Measurements from ENCODE around the gene IL4I1. TPM values are rescaled to one million over a fixed set of nuclear protein-coding genes. Genes with fewer than 3 reads are reported as not detected.

The IL4I1 gene
- total RNA-seq, 1 donor from 2014 or later: 3.3 TPM

DNA sequence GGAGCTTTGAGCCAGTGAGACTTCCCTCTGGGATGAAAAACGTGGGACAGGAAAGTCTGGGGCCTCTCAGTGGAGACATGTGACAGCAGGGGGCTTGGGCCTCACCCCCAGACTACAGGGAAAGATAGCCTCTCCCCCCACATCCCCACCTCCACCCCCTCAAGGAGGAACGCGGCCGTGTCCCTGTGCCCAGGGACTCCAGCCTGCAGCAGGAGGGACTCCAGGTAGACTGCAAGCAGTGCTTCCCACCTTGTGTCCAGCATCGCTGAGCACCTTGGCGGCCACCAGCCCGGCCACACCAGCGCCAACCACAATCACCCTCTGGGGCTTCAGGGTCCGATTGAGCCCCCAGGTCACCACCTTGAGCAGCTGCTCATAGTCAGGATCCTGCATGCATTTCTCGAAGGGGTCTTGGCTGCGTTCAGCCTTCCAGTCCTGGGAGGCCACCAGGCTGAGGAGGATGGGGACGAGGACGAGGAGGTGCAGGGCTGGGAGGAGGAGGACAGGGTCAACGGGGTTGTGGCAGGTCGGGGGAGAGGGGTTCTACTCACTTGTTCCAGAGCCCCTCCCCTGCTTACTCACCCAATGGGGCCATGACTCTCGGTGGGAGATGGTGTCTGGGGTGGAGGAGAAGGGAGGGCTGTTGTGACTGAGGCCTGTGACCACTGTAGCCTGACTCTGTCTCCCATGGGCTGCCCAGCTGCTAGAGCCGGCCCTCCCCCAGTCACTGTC is 955 bp downstream of the IL4I1 start:
- DNase-seq (ENCODE audit: low read depth, low spot score): no peak

DNA sequence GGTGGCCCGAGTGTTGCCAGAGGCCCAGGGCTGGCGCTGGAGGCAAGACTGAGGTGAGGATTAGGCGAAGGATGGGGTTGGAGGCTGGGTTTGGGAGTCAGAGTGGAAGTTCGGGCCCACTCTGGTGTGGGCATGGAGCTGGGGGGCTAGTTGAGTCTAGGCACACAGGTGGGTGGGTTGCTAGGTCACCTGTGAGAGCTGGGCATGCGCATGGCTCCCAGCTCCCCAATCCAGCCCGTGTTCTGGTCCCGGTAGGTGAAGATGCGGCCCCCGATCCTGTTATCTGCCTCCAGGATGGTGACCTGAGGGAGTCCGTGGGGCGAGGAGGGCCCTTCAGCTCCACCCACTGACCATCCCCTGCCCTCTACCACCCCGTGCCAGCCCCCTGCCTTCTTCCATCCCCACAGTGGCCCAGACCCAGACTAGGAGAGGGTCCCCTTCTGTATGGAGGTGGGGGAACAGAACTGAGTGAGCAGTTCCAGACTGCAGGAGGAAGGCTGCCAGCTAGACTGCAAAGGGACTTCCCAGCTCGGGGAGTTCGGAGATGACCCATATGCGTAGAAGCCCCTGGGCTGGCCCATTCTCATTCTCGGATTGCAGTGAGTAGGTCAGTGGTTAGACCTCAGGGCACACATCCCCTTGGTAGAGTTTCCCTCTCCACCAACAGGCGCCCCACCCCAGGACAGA is 1.7 kb downstream of the IL4I1 start:
- DNase-seq (ENCODE audit: low read depth, low spot score): no peak

DNA sequence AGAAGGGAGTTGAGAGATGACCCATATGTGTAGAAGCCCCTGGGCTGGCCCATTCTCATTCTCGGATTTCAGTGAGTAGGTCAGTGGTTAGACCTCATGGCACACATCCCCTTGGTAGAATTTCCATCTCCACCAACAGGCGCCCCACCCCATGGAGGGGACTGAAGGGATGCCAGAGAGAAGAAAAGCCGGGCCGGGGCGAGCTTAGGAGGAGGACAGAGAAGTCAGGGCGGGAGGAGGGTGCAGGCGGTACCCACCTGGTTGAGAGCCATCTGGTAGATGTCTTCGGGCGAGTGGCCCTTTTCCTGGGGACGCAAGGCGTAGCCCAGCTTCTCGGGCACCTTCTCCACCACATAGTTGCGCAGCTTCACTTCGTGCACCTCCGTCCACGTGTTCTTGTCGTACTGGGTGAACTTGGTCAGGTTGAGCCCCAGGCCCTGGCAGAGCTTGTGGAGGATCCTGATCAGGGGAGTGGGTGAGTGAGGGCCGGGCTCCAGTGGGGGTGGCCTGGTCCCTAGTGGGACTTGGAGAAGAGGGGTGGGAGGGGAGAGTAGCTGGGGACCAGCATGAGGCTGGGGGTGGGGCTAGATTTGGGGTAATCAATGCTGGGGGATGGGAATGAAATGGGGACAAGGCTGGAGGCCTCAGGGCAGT is 2.5 kb downstream of the IL4I1 start:
- no peak for DNase-seq (ENCODE audit: low read depth, low spot score)

DNA sequence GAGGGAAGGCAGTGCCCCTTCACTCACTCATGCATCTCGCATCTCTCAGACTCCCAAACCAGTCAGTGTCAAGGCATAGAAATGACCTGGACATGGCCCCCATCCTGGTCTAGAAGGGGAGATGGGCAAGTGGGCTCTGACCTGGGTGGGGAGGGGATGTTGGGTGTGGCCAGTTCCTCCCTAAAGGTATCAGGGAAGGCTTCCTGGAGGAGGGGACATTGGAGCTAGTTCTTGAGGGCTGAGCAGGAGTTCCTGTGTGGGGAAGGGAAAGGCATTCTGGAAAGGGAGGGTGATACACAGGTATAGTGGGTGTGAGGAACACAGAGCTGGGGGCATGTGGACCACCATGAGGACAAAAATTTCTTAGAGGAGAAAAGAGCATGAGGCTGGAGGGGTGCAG is 4.0 kb downstream of the IL4I1 start:
- no peak for DNase-seq (ENCODE audit: low read depth, low spot score)

DNA sequence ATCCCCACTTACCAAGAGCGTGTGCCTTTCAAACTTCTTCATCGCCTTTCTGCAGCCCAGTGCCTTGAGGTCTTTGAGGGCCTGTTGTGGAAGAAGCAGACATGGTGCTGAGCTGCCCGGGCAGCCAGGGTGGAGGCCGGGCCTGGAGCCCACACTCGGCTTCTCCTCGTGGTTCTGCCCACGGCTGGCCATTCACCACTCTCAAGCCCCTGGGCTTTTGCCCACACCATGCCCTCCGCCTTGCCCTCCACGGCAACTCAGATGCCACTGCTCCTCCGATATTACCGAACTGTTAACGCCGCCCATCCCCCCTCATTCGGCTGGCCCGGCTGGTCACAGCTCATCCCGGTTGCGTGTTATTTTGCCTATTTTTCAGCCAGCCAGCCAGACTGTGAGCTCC is 5.3 kb downstream of the IL4I1 start:
- DNase-seq (ENCODE audit: low read depth, low spot score): no peak

DNA sequence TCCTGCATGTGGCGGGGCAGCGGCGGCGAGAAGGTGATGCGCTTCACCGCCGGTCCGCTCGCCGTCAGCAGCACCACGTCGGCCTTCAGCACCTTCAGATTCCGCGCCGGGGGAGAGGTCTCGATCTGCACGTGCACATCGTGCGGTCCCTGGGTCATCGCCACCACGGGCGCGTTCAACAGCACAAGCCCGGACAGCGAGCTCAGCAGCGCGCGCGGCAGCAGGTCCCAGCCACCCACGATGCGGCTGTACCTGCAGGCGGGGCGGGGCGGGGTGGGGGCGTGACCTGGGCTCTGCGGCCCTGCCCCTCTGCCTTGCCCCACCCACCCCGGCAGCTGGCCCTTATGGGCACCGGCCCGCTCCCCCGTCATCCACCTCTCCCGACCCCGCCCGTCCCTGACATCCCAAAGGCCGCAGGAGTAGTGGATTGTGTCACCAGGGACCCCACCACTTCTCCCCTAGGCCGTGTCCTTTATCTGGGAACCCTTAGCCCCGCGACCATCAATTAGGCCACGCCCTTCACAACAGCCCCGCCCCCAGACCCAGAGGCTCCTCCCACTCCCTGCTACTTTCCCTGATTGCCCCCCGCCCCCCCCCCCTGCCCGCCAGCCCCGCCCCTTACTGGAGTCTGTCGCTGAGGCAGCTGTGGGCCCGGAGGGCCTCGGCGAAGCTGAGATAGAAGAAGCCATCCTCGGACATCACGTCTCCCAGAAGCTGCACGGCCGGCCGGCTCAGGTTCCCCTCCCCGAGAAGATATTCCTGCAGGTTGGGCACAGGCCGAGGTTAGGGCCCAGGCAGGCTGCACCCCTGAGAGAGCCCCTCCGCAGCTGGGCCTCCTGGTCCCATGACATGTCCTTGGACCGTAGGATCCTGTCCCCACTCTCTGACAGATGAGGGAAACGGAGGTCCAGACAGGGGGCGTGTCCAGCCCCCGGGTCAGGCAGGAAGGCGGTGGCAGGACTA is 6.1 kb downstream of the IL4I1 start:
- no peak for DNase-seq (ENCODE audit: low read depth, low spot score)

DNA sequence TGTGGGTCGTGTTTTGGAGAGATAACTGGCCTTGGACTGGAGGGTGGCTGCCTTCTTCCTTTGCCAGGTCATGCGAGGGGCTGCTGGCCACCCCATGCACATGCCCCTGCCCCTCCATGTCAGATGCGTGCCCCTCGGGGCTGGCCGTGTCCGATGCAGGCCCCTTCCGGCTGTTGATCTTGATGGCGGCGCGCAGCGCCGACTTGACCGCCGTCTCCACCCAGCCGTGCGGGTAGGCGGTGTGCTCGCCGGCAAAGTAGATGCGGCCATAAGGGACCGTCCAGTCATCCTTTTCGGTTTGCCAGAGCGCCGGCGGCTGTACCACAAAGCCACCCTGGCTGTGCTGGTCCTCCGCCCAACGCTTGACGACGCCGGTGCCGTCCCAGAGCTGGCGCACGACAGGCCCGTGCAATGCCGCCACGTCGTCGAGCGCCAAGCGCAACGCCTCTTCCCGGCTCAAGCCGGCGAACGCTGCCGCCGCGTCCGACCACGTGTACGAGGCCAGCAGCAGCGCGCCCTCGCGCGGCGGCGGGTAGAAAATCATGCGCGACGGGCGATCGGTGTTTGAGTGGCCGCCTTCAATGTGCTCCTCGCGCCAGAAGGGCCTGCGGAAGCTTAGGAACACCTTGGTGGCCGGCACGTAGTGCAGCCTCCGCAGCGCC is 6.9 kb downstream of the IL4I1 start:
- DNase-seq (ENCODE audit: low read depth, low spot score): no peak

DNA sequence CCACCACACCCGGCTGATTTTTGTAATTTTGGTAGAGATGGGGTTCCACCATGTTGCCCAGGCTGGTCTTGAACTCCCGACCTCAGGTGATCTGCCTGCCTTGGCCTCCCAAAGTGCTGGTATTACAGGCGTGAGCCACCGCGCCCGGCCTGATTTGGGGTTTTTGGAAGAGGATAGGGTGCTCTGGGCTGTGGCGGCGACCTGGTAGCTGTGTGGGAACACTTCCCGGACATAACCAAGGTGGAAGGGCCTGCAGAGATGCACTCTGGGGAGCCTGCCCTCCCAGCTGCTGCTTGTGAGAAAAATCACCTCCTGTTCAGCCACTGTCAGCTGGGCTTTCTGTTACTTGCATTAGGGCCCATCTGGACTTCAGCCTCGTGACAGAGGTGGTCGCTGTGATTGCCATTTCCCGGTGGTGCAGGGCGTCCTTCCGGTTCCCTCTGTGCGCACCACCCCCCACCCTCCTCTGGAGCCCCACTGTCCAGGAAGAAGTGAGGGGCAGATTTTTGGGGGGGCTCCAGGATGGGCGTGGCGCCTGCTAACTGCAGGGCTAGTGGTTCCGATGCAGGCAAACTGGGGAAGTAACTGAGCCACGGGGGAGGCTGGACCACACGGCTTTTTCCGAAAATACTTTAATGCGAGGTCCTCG is 7.5 kb downstream of the IL4I1 start:
- DNase-seq (ENCODE audit: low read depth, low spot score): no peak

DNA sequence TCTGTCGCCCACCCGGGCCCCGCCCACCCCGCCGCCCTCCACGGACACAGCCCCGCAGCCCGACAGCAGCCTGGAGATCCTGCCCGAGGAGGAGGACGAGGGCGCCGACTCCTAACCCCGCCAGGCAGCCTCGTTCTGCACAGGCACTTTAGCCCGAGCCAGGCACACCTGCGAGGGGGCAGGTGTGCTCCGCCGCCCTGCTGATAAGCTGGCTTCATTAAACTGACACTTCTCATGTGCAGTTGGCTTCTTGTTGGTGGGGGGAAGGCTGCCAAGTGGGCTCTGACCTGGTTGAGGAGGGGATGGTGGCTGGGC is 8.2 kb downstream of the IL4I1 start:
- no peak for DNase-seq (ENCODE audit: low read depth, low spot score)

DNA sequence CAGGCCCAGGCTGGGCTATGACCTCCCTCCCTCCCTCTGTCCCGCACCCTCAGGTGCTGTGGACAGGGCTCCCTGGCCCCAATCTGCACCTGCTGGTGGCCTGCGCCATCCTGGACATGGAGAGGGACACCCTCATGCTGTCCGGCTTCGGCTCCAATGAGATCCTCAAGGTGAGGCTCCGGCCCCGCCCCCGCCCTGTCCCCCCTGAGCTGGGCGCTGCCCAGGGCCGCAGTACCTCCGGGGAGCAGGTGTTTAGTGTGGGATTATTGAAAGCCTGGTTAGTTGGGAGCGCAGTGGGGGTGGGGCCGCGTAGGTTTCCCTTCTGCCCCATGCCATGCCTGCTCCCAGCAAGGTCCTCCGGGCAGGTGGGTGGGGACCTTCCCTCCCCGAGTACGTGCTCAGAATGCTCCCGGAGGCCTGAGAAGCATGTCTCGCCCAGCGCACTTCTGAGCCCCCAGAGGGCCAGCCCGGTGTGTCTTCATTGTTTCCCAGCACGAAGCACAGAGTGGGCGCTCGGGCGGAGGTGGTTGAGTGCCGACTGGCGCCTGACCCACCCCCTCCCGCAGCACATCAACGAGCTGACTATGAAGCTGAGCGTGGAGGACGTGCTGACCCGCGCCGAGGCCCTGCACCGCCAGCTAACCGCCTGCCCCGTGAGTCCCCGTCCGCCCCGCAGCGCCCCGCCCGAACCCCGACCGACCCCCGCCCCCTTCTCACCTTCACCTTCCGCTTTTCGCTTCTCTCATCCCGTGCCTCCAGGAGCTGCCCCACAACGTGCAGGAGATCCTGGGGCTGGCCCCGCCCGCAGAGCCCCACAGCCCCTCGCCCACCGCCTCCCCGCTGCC is 8.8 kb downstream of the IL4I1 start:
- no peak for DNase-seq (ENCODE audit: low read depth, low spot score)

DNA sequence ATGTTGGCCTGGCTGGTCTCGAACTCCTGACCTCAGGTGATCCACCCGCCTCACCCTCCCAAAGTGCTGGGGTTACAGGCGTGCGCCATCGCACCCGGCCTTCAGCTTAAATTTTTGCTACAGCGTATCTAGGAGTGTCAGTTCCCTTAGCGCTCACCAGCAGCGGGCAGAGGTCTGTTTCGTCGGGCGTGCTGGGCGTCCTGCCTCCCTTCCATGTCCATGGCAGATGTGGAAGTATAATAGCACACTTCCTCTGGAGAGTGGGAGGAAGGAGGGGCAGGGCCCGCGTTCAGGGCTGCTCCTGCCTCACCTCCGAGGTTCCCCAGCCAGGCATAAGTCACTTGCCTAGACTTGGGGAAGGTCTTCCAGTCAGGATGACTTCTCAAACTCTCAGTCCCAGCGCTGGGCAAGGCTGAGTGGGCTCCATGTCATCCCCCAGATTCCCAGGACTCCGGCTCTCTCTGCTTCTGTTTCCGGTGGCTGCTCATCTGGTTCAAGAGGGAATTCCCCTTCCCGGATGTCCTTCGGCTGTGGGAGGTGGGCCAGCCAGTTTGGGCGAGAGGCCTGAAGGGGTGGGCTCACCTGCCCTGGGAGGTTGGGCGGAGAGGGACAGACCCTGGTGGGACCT is 9.5 kb downstream of the IL4I1 start:
- DNase-seq (ENCODE audit: low read depth, low spot score): no peak

DNA sequence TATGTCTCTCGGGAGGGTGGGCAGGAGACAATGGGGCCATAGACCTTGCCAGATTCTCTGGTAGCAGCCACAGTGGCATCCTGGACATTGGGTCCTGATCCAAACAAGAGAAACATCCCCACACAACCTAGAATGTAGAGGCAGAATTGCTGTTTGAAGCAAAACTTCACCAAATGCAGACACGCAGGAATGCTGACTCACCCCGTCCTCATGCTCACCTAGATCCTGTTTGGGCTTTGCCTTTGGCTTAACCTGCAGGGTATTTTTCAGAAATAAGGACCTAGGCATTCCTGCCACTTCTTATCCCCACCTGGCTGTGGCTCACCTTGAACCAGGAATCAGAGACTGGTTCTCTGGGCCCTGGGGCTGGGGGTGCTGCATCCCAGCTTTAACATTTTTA is 11.9 kb downstream of the IL4I1 start:
- no peak for DNase-seq (ENCODE audit: low read depth, low spot score)

DNA sequence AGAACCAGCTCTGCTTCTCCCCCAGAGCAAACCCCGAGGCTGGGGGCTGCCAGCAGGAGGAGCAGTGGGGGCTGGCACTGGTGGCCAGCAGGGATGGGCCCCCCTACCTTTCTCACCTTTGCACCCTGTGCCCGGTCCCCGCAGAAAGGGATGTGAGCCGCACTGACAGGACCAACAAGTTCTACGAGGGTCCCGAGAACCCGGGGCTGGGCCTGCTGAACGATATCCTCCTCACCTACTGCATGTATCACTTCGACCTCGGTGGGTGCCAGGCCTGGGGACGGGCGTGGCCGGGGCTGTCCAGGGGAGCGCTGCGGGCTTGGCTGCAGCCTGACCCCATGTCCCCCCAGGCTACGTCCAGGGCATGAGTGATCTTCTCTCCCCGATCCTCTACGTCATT is 12.6 kb downstream of the IL4I1 start:
- no peak for DNase-seq (ENCODE audit: low read depth, low spot score)

DNA sequence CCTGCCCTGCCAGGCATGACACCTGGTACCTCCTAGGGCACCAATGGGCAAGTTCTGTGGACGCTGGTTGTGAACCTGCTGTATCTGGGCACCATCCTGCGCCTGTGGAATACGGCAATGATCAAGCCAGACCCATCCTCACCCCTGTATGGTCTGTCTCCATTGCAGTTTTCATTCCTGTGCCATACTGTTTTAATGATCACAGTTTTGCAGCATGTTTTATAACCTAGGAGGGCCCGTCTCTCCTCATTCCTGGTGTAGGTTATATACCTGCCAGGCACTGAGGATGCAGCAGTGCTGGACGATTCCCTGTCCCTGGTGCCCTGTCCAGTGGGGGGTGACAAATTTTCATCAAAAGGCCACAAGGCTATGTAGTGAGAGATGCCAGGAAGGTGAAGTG is 13.6 kb downstream of the IL4I1 start:
- DNase-seq (ENCODE audit: low read depth, low spot score): no peak

DNA sequence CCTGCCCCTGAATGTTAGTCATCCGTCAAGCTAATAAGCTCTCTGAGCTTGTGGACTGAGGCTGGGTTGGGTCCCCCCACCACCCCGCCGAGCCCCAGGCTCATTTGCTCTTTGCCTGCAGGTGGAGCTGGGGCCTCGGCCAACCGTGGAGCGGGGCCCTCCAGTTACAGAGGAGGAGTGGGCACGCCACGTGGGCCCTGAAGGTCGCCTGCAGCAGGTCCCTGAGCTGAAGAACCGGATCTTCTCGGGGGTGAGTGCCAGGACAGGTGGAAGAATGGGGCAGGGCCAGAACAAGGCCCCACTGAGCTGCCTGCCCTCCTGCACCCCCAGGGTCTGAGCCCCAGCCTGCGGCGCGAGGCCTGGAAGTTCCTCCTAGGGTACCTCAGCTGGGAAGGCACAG is 14.0 kb downstream of the IL4I1 start:
- no peak for DNase-seq (ENCODE audit: low read depth, low spot score)

DNA sequence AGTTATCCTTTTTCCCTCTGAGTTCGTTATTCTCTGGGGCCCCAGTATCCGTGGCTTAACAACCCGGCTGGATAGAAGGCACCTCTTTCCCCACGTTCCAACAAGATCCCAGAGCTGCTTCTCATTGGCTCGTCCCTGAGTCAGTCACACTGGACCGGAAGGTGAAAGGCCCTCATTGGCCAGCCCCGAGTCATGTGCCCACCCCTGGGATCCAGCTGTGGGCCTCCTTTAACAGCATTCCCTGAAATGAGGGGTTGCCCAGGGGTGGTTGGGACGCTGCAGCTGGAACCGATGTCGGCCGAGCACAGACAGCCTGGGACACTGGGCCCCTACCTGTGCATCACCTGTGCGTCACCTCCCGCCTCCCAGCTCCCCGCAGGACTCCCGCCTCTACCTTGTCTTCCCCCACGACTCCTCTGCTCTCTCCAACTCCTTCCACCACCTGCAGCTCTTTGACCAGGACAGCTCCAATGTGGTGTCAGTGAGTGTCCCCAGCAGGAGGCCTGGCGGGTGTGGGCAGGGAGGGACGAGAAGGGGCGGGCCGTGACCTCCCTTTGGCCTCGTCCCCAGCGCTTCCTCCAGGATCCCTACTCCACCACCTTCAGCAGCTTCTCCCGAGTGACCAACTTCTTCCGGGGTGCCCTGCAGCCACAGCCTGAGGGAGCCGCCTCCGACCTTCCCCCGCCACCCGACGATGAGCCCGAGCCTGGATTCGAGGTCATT is 14.9 kb downstream of the IL4I1 start:
- DNase-seq (ENCODE audit: low read depth, low spot score): no peak

DNA sequence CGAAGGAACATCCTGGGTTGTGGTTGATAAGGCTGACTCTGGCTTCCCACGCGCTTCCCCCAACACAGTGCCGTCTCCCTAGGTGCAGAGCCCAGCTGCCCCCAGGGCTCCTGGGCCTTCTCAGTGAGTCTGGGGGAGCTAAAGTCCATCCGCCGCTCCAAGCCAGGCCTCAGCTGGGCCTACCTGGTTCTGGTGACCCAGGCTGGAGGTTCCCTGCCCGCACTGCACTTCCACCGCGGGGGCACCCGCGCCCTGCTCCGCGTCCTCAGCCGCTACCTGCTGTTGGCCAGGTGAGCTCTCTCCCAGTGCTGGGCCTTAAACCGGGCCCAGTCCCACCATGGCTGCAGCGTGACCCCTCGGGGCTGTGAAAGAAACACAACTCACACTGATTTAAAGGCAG is 15.5 kb downstream of the IL4I1 start:
- DNase-seq (ENCODE audit: low read depth, low spot score): no peak

DNA sequence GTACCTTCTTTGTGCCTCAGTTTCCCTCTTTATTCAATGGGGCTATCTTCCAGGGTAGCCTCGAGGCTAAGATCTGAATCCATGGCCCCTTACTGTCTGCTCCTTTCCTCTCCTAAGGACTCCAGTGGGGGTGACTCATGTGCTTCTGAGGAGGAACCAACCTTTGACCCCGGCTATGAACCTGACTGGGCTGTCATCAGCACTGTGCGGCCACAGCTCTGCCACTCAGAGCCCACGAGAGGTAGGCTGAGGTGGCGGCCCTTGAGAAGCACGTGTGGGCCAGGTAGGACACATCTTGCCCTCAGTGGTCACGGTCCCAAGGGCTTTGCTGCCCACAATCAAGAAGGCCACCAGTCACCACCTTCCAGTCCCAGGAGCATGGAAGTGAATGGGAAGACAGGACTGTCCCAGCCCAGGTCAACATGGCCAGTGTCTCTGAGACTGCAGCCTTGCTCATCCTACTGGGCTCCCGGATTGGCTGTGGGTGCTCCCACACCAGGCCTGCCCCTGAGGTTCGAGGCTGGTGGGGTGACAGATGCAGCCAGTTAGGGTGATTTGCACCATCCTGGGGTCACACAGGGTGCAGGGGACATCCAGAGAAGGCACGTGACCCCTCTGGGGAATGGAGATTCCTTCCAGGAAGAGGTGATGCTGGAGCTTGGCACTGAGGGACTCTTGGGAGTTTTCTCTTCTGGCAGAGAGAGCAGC is 16.4 kb downstream of the IL4I1 start:
- no peak for DNase-seq (ENCODE audit: low read depth, low spot score)
